ENCODE data around the gene CCL4.

The CCL4 gene

DNA sequence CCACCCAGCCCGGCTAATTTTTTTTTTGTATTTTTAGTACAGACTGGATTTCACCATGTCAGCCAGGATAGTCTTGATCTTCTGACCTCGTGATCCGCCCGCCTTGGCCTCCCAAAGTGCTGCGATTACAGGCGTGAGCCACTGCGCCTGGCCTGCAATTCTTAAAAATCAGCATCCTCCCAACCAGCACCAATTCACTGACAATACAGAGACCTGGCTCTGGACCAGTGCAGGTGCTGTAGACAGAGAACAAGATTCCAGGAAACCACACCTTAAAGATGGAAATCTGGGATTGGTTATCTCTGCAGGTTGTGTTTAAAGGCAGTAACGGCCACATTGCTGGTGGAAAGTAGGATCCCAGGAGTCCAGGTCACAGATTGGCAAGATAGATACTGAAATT lies 39.2 kb downstream of the CCL4 start:
- DNase-seq (ENCODE audit: low read depth in 2 of 2, low spot score in 1 of 2): no peak

GRCh38 chr17:36144014-36144413 lies 40.4 kb downstream of the CCL4 start:
- no peak for DNase-seq (ENCODE audit: low read depth in 2 of 2, low spot score in 1 of 2)

DNA sequence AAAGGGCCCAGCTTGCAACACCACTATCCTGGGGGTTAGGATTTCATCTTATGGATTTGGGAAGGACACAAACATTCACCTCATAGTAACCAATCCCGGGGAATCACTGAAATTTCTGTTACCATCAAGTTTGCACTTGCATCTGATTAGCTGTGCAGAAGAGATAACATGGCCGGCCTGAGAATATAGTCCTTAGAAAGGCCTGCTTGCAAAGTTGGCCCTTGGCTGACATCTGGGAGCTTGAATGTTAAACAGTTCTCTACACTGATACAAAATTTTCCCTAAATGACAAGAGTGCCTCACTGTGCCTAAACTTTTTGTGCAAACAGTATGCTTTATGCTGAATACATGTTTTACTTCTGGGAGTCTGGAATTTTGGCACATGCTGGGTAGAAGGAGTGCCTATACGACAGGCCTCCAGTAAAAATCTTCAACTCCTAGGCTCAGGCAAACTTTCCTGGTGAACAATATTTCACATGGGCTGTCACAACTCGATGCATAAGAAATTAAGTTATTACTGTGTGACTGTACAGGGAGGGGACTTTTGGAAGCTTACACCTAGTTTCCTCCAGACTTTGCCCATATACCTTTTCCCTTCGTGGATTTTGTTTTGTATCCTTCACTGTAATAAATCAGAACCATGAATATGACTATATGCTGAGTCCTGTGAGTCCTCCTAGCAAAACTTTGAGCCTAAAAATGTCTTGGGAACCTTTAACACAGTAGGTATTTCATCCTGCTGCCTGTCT lies 41.5 kb downstream of the CCL4 start:
- DNase-seq (ENCODE audit: low read depth in 2 of 2, low spot score in 1 of 2): no peak

DNA sequence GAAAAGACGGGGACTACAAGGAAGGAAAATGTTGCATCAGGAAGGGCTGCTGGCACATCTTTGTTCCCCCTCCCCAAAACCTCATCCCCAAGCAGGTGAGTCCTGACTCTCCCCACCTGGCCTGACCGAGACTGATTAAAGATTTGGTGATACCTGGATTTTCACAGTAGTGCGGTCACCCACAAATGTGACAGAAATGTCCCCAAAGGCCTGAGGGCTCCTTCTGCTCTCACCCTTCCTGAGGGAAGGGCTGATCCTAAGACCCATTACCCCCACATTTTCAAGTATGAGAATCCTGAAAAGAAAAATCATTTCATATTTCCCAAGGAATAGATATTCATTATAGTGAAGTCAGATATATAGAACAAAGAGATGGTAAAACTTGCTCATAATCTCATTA lies 44.0 kb downstream of the CCL4 start:
- no peak for DNase-seq (ENCODE audit: low read depth in 2 of 2, low spot score in 1 of 2)

- DNase-seq (ENCODE audit: low read depth in 2 of 2, low spot score in 1 of 2): peak; percentile 18 to 26
Measured at GRCh38 chr17:36148559-36149295, 45.1 kb downstream of the CCL4 start.

- no peak for DNase-seq (ENCODE audit: low read depth in 2 of 2, low spot score in 1 of 2)
Measured at GRCh38 chr17:36149296-36149820, 45.7 kb downstream of the CCL4 start.

DNA sequence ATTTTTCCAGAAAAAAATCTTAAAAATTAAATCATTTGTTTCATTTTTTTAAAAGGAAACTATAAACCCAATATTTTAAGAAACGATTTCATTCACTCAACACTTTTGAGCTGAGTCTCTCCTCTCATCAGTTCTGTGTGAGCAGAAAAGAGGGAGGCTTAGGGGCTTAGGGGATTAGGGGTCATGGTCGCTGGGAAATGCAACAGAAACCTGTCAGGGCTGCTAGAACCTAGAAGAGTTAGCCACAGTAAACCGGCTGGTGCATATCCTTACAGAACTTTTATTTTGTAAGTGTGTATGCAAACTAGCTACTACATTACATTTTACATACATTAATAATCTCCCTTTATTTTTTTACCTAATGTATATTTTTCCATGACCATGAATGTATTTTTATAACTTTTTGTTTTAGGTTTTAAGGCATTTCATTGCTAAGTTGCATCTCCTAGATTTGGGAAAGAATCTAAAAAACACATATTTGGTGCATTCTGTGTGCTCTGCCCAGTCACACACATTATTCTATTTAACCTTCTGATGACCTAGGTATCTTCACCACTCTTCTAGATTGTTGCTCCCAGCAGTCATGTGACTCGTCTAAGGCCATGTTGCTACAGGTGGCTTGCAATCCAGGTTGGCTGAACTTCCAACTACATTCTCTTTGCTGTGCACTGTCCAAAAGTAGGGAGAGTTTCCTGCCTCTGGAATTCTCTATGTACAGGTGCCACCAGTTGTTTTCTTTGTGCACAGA lies 48.4 kb downstream of the CCL4 start:
- DNase-seq (ENCODE audit: low read depth in 2 of 2, low spot score in 1 of 2): no peak

DNA sequence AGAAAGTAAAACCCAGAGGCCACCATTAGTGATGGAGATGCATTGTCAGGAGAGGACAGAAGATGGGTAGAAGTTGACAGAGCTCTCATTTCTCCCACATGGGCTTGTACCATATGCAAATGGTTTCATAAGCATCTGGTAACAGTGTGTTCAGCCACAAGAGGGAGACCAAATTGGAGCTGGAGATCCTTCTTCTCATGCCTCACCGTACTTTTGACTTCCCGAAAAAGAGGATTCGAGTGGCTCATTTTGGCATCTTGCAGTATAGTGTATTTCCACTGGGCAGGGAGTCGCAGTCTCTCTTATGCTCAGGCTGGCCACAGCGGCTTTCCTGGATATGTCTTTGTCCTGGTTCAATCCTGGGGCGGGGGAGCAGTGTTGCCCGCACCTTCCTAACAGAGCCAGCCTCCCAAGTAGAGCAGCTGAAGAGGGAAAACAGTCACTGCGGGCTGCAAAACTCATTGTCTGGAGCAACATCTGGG lies 49.1 kb downstream of the CCL4 start:
- DNase-seq (ENCODE audit: low read depth in 2 of 2, low spot score in 1 of 2): no peak

GRCh38 chr17:36153895-36154610 lies 50.4 kb downstream of the CCL4 start:
- DNase-seq (ENCODE audit: low read depth in 2 of 2, low spot score in 1 of 2): no peak

Measured in stimulated activated CD8-positive, alpha-beta memory T cell treated with anti-CD3 and anti-CD28 coated beads, Interleukin-4, amount 100 ng/mL, for 4 hours (primary cell).